Erythroblast (primary cell): ENCODE results near the gene ZACN.

Source experiments
- GATA1 ChIP-seq: IDR thresholded peaks from 2 replicates; pipeline ENCODE4 v1.6.1; 2011; ENCODE audit warnings: low read depth, mild to moderate bottlenecking, control low read depth, low read length, moderate library complexity
- POLR2A ChIP-seq: IDR thresholded peaks from 2 replicates; pipeline ENCODE4 v1.6.1; 2011; ENCODE audit warnings: mild to moderate bottlenecking, low read length

DNA sequence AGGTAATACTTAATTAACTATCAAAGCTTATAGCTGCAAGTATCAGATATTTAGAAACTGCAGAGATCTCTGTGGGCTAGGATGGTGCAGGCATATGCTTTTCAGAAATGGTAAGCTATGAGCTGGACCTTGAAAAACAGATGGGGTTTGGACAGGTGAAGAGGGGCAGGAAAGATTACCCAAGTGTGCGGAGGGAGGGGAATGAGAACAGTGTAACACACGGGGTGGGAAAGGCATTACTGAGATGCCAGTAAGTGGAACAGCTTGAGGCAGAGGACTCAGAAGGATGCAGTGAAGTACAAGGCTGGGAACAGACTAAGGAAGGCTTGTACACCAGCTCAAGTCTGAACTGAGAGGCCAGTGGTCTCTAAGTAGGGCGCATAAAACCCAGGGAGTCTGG lies 29.7 kb upstream of the ZACN start:
- TF ChIP-seq POLR2A, result no peak
- no peak for TF ChIP-seq GATA1
